GM18517 (cell line): ENCODE results near the gene FOXB1.

ENCODE experiments used
- ATAC-seq: cut with Tn5 transposase; IDR thresholded peaks from one replicate; pipeline ENCODE4 v1.9.1; 2021; ENCODE audit warnings: mild to moderate bottlenecking, moderate library complexity; ENCODE audit not compliant: unreplicated experiment

The FOXB1 gene

GRCh38 chr15:59998305-59998949 is 5.7 kb upstream of the FOXB1 start:
- ATAC-seq: no peak

- no peak for ATAC-seq
These were observed 5.0 kb upstream of the FOXB1 start for GRCh38 chr15:59998950-59999611.

- no peak for ATAC-seq
These were observed 4.4 kb upstream of the FOXB1 start for GRCh38 chr15:59999612-60000112.

GRCh38 chr15:60000113-60000823 is 3.8 kb upstream of the FOXB1 start:
- ATAC-seq: no peak

GRCh38 chr15:60000824-60001609 is 3.1 kb upstream of the FOXB1 start:
- ATAC-seq: no peak

GRCh38 chr15:60001610-60002527 is 2.2 kb upstream of the FOXB1 start:
- ATAC-seq: no peak

- no peak for ATAC-seq
These were observed 1.4 kb upstream of the FOXB1 start for GRCh38 chr15:60002528-60003218.

- no peak for ATAC-seq
These were observed 685 bp upstream of the FOXB1 start for GRCh38 chr15:60003243-60004008.

- no peak for ATAC-seq
These were observed 788 bp downstream of the FOXB1 start for GRCh38 chr15:60004846-60005351.

- ATAC-seq: peak; percentile 21
These were observed 1.5 kb downstream of the FOXB1 start for GRCh38 chr15:60005352-60006202.

GRCh38 chr15:60006203-60006862 is 2.2 kb downstream of the FOXB1 start:
- ATAC-seq: peak; percentile 72

GRCh38 chr15:60006873-60007272 is 2.8 kb downstream of the FOXB1 start:
- no peak for ATAC-seq

- ATAC-seq: no peak
These were observed 5.2 kb downstream of the FOXB1 start for GRCh38 chr15:60009124-60009960.

GRCh38 chr15:60009980-60010732 is 6.0 kb downstream of the FOXB1 start:
- no peak for ATAC-seq

- ATAC-seq: no peak
These were observed 6.7 kb downstream of the FOXB1 start for GRCh38 chr15:60010858-60011257.
